H1 (cell line): ENCODE data around the gene NUP88.

Experiments used
- BCL11A ChIP-seq, 2 experiments: IDR thresholded peaks; one replicate each; pipeline ENCODE4 v1.6.1; 2011; ENCODE audit warnings: low read depth in 2 of 2, low read length in 2 of 2, mild to moderate bottlenecking in 2 of 2
- CHD2 ChIP-seq: IDR thresholded peaks from 2 replicates; pipeline ENCODE4 v1.6.1; 2012; ENCODE audit warnings: low read length, improper control_type of control experiment
- EP300 ChIP-seq, 2 experiments: IDR thresholded peaks; 1 replicate in 1 of 2; 2 replicates in 1 of 2; pipeline ENCODE4 v1.6.1; 2011 to 2012; ENCODE audit warnings: low read depth in 2 of 2, low read length in 2 of 2, mild to moderate bottlenecking in 2 of 2, borderline replicate concordance in 1 of 2, inconsistent platforms in 1 of 2, moderate library complexity in 1 of 2
- EZH2 ChIP-seq: fragments of 200-600 bp; sonication (generic); IDR thresholded peaks from 2 replicates; pipeline ENCODE4 v1.7.1; 2012; ENCODE audit warnings: low read depth, mild to moderate bottlenecking, moderate library complexity, low read length, inconsistent platforms; ENCODE audit not compliant: severe bottlenecking
- POLR2A ChIP-seq, 2 experiments: IDR thresholded peaks; 1 replicate in 1 of 2; 2 replicates in 1 of 2; pipeline ENCODE4 v1.6.1; 2011; ENCODE audit warnings: low read depth in 2 of 2, low read length in 2 of 2, mild to moderate bottlenecking in 2 of 2; ENCODE audit errors: control extremely low read depth in 1 of 2
- POLR2AphosphoS5 ChIP-seq: IDR thresholded peaks from 2 replicates; pipeline ENCODE4 v1.6.1; 2011; ENCODE audit warnings: low read depth, low read length
- SIN3A ChIP-seq, 2 experiments: IDR thresholded peaks in 1 of 2; conservative IDR thresholded peaks in 1 of 2; 2 replicates each; pipeline ENCODE4 v1.6.1; 2011 to 2012; ENCODE audit warnings: low read length in 2 of 2, improper control_type of control experiment in 1 of 2, low read depth in 1 of 2, mild to moderate bottlenecking in 1 of 2
- TAF1 ChIP-seq: IDR thresholded peaks from 2 replicates; pipeline ENCODE4 v1.6.1; 2011; ENCODE audit warnings: mild to moderate bottlenecking, low read depth, low read length
- YY1 ChIP-seq: IDR thresholded peaks from 2 replicates; pipeline ENCODE4 v1.6.1; 2011; ENCODE audit warnings: low read depth, mild to moderate bottlenecking, low read length
- TF ChIP-seq, protein P1 (sequence below): IDR thresholded peaks from 2 replicates; pipeline ENCODE4 v1.6.1; 2011; ENCODE audit warnings: low read length, improper control_type of control experiment
- TF ChIP-seq, protein P2 (sequence below), 3 experiments: IDR thresholded peaks; 1 replicate in 2 of 3; 2 replicates in 1 of 3; pipeline versions ENCODE4 v1.5.1 to v1.6.1; 2011; ENCODE audit warnings: low read length in 3 of 3, mild to moderate bottlenecking in 3 of 3, inconsistent platforms in 2 of 3, low read depth in 1 of 3, moderate library complexity in 1 of 3; ENCODE audit not compliant: insufficient read depth in 1 of 3; ENCODE audit errors: control extremely low read depth in 1 of 3

DNA sequence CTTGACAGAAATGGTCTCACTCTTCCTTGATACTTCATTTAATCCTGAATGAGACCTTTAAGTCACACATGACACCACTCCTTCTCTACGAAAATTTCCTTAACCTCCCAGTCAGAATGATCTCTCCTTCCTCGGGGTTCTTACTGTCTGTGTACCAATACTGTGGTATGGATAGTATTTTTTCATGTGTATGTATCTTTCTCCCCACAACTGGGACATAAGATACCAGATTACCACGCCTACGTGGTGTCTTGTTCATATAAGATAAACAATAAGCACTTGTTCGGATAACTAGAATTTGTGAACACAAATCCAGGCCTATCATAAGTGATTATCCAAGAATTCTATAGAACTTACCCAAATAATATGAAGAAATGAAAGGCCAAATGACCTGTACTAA, 11.3 kb downstream of the NUP88 start:
- no peak for TF ChIP-seq POLR2AphosphoS5
- TF ChIP-seq CHD2 = no peak
- no peak for TF ChIP-seq BCL11A (IDR thresholded peaks at IDR 0.05; ENCODE audit: low read depth in 2 of 2, low read length in 2 of 2)
- TF ChIP-seq EZH2 = no peak
- no peak for TF ChIP-seq SIN3A (conservative IDR thresholded peaks at IDR 0.05 in 1 of 2, IDR thresholded peaks at IDR 0.05 in 1 of 2; ENCODE audit: low read depth in 1 of 2, low read length in 2 of 2)
- TF ChIP-seq, protein P1, sequence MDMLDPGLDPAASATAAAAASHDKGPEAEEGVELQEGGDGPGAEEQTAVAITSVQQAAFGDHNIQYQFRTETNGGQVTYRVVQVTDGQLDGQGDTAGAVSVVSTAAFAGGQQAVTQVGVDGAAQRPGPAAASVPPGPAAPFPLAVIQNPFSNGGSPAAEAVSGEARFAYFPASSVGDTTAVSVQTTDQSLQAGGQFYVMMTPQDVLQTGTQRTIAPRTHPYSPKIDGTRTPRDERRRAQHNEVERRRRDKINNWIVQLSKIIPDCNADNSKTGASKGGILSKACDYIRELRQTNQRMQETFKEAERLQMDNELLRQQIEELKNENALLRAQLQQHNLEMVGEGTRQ = no peak
- no peak for TF ChIP-seq YY1
- TF ChIP-seq, protein P2, sequence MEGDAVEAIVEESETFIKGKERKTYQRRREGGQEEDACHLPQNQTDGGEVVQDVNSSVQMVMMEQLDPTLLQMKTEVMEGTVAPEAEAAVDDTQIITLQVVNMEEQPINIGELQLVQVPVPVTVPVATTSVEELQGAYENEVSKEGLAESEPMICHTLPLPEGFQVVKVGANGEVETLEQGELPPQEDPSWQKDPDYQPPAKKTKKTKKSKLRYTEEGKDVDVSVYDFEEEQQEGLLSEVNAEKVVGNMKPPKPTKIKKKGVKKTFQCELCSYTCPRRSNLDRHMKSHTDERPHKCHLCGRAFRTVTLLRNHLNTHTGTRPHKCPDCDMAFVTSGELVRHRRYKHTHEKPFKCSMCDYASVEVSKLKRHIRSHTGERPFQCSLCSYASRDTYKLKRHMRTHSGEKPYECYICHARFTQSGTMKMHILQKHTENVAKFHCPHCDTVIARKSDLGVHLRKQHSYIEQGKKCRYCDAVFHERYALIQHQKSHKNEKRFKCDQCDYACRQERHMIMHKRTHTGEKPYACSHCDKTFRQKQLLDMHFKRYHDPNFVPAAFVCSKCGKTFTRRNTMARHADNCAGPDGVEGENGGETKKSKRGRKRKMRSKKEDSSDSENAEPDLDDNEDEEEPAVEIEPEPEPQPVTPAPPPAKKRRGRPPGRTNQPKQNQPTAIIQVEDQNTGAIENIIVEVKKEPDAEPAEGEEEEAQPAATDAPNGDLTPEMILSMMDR (IDR thresholded peaks at IDR 0.05; ENCODE audit: control extremely low read depth in 1 of 3, insufficient read depth in 1 of 3, low read depth in 1 of 3, low read length in 3 of 3) = no peak
- TF ChIP-seq POLR2A (IDR thresholded peaks at IDR 0.05; ENCODE audit: control extremely low read depth in 1 of 2, low read depth in 2 of 2, low read length in 2 of 2) = no peak
- no peak for TF ChIP-seq TAF1
- no peak for TF ChIP-seq EP300 (IDR thresholded peaks at IDR 0.05; ENCODE audit: borderline replicate concordance in 1 of 2, low read depth in 2 of 2, low read length in 2 of 2)
